ENCODE results near the gene TTC3.

GRCh38 chr21:37157938-37158337 is 84.9 kb downstream of the TTC3 start:
- TF ChIP-seq CTCF (IDR thresholded peaks at IDR 0.05): no peak
- no peak for TF ChIP-seq POLR2A (IDR thresholded peaks at IDR 0.05)

Measured in prostate gland (tissue), 2 donors.